Inflammatory macrophage treated with lipopolysaccharide for 4 hours (primary cell): ENCODE data around the gene BMP7.
"Not testable (repeated sequence)": the region's sequence is repeated elsewhere in the genome, so short reads cannot be mapped to it uniquely, and the experiment has no call there.

ENCODE experiments used
- DNase-seq: peaks from one replicate; pipeline ENCODE4 v3.0.0-alpha.2; 2020

The BMP7 gene

DNA sequence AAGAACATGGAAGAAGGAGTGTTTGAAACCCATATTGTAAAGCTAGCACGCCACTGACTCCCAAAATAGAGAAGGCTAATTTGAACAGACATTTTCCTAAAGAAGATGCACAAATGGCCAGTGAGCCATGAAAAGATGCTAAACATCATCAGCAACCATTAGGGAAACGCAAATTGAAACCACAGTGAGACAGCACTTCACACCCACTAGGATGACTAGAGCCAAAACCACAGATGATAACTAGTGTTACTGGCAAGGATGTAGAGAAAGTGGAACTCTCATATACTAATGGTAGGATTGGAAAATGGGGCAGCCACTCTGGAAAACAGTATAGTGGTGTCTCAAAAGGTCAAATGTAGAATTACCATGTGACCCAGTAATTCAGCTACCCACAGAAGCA, 58.2 kb downstream of the BMP7 start:
- no peak for DNase-seq

DNA sequence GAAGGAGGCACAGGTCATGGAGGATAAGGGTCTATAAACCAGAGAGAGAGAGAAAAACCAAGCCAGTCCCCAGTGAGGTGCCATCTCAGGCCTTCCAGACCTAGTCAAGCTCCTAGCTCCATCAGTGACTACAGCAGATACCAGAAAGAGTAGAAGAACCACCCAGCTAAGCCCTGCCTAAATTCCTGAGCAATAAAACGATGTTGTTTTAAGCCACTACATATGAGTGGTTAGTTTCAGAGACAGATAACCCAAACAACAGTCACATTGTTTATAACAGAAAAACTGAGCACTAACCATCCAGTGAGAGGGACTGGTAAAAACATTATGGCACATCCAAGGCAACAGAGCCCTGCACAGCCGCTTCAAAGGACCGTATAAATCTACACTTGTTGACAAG, 59.2 kb downstream of the BMP7 start:
- no peak for DNase-seq

GRCh38 chr20:57205606-57206219, 60.7 kb downstream of the BMP7 start:
- no peak for DNase-seq

DNA sequence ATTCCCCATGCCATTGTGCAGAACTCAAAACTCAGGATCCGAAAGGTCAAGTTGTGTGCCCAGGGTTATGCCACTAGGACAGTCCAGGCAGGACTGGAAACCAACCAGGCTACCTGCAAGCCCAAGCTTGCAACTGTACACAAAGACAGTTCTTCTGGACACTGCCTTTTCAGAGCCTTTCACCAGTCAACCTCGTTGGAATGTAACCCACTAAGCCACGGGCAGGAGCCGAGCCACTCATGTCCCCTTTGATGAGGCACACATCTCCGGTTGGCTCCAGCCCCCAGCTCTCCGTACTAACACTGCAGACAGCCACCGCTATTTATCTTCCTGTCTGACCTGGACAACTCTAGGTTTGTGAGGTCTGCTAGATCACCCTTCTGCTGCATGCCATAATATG, 62.5 kb downstream of the BMP7 start:
- no peak for DNase-seq

DNA sequence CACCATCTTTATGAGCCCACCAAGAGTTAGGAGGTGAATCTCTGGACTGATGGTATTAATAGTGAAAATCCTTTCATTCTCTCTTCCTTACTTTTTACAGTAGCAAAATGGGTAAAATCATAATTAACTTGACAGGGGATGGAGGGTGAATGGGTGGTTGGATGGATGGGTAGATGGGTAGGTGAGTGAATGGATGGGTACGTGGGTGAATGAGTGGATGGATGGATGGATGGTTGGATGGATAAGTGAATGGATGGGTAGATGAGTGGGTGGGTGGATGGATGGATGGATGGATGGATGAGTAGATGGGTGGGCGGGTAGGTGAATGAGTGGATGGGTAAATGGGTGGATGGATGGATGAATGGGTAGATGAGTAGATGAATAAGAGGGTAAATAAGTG, 63.2 kb downstream of the BMP7 start:
- no peak for DNase-seq

- no peak for DNase-seq
Observed at GRCh38 chr20:57202309-57202708, 64.1 kb downstream of the BMP7 start.

GRCh38 chr20:57200882-57201695, 65.4 kb downstream of the BMP7 start:
- no peak for DNase-seq

DNA sequence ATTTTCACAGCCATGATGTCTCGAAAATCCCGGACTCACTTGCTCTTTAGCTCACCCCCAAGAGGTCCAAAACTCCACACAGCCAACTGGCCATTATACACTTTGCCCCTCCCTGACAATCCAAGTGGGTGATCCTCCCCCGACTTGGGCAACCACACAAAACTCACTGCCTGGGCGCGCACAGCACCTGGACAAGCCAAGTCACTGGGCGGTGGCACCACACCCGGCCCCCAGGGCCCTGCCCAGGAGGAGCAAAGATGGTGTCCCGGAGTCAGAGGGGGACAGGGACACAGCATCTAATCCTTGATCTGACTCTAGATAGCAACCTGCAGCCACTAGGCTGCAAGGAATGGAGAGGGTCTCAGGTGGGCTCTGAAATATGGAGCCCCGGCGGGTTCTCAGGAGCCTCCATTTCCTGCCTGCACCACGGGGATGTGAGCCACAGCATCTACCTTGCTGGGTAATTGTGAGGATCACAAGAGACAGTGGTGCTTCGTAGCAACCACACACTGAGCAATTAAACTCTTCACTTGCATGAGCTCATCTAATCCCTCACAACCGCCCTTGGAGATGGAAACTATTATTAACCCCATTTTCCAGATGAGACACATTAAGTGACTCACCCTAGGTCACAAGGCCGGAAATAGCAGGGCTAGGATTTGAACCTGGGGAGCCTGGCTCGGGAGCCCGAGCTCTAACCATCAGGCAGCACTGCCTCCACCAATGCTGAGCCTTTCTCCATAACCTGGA, 66.6 kb downstream of the BMP7 start:
- no peak for DNase-seq

DNA sequence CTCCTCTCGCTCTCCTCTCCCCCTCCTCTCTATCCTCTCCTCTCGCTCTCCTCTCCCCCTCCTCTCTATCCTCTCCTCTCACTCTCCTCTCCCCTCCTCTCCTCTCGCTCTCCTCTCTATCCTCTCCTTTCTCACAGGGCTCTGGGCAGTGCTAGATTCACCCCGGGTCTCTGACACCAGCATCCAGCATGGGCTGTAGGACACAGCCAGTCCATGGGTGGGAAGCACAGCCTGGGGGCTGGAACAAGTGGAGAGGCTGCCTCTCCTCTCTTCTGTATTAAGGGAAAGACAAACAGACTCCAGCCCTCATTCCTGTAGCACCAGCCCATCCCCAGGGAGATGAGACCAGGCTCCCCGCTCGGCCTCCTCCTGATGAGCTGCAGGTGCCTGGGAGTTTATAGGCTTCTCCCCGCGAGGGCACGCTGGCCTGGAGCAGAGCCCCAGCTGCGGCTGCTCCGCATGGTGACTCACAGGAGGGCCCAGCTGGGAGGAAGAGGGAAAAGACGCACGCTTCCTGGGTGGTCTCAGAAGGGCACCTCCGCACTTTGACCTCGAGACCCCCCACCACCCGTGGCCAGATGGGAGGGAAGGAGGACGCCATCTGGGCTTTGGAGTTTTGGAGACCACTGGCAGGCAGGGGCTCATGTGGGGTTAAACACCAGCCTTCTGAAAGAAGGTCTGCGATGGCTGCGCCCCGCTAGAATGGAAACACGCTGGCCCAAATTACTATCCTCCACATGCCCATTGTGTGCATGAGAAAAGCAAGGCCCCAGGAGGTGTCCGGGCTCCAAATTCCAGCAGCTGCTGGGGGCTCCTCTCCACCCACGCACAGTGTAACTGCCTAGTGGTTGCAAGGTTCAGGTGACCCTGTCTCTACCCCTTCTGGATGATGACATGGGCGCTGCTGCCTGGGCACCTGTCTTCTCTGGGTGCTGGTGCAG, 68.0 kb downstream of the BMP7 start:
- no peak for DNase-seq

DNA sequence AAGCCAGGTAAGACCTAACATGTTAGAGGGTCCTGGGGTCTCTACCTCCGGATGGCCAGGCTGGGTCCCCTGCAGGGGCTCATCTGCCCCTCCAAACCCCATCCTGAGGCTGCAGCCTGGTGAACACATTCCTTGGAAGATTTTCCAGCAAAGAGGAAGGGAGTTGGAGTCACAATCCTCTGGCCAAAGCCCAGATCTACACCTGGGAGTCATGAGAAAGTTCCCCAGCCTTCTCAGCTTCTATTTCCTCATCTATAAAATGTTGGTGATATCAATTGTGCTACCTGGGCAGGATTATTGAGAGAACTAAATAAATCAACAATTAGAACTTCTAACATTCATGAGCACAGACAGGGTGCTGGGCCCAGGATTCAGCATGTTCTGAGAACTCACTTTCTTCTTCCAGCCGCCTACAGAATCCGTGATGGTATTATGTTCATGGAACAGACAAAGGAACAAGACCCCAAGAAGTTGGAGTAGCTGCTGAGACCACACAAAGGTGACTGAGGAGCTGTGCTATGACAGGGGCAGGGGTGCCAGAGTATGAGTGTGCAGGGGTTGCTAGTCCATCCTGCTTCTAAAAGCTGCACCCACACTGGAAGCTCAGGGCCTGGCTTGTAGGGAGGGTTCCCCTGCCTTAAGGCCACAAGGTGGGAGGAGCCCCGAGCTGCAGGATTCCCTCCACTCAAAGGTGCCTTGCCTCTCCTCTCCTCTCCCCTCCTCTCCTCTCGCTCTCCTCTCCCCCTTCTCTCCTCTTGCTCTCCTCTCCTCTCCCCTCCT, 68.9 kb downstream of the BMP7 start:
- DNase-seq: no peak

GRCh38 chr20:57195469-57196100, 70.9 kb downstream of the BMP7 start:
- no peak for DNase-seq

DNA sequence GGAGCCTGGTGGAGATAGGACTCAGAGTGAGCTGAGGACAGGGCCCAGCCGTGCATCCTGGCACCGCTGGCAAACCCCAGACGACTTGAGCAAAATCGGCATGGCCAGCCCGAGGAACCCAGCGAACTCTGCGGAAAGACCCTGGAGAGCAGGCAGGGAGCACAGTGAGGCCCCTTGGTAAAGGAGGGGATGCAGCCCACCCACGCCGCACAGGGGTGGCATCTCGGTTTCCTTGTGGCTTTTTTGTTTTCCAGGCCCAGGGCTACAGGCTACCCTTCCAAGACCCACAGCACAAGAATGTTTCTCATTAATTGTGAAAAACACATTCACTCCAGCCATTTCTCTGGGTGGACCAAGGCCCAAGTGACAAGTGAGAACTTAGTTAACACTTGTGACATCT, 71.4 kb downstream of the BMP7 start:
- no peak for DNase-seq

GRCh38 chr20:57194154-57194553, 72.3 kb downstream of the BMP7 start:
- no peak for DNase-seq

GRCh38 chr20:57193094-57193493, 73.3 kb downstream of the BMP7 start:
- no peak for DNase-seq

GRCh38 chr20:57192311-57192710, 74.1 kb downstream of the BMP7 start:
- no peak for DNase-seq

- not testable (repeated sequence) for DNase-seq
Observed at GRCh38 chr20:57191265-57191638, 75.2 kb downstream of the BMP7 start.

GRCh38 chr20:57190536-57191264, 75.7 kb downstream of the BMP7 start:
- DNase-seq: no peak

DNA sequence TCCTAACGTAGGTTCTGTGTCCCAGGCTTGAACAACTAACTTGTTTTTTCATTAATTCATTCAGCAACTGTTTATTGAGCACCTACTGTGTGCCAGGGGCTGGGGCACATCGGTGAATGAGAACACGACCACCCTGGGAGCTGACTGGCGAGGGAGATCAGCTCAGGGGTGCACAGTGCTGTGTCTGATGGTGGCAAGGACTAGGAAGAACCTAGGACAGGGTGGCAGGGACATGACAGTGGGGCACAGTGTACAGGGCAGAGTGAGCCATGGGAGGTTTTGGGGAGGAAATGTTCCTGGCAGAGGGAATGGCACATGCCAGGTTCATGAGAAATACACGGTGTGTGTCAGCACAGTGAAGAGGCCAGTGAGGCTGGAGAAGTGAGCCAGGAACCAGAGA, 76.7 kb downstream of the BMP7 start:
- no peak for DNase-seq

- DNase-seq: no peak
Observed at GRCh38 chr20:57188576-57189079, 77.8 kb downstream of the BMP7 start.

DNA sequence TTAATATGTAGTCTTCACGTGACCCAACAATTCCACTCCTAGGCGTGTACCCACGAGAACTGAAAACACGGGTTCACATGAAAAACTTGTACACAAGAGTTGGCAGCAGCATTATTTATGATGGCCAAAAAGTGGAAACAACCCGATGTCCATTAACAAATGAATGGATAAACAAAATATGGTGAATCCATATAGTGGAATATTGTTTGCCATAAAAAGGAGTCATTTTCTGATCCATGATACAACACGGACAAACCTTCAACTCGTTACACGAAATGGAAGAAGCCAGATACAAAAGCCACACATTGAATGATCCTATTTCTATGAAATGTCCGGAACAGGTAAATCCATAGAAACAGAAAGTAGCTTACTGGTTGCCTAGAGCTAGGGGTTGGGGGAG, 78.4 kb downstream of the BMP7 start:
- DNase-seq: no peak
